Muscle of leg (tissue), 11 donors: ENCODE data around the gene BDKRB1. TPM values are rescaled to one million over a fixed set of nuclear protein-coding genes. Genes with fewer than 3 reads are reported as not detected.

Source experiments
- DNase-seq: peaks from one replicate; pipeline ENCODE4 v3.0.0; 2013
- H3K27ac ChIP-seq: one replicate; pipeline ENCODE4 v1.5.1; 2013; ENCODE audit warnings: mild to moderate bottlenecking, low read length, control low read depth
- H3K27me3 ChIP-seq: one replicate; pipeline ENCODE4 v1.6.1; 2013; ENCODE audit warnings: low read length; ENCODE audit not compliant: control insufficient read depth, insufficient read depth
- H3K36me3 ChIP-seq: one replicate; pipeline ENCODE4 v1.6.1; 2013; ENCODE audit warnings: low read length; ENCODE audit not compliant: control insufficient read depth, insufficient read depth
- H3K4me1 ChIP-seq: one replicate; pipeline ENCODE4 v1.6.1; 2013; ENCODE audit warnings: low read length; ENCODE audit not compliant: control insufficient read depth, insufficient read depth
- H3K4me3 ChIP-seq: one replicate; pipeline ENCODE4 v1.5.1; 2013; ENCODE audit warnings: low read length, control low read depth
- H3K9me3 ChIP-seq: replicated peaks from 2 replicates; pipeline ENCODE4 v1.6.1; 2013; ENCODE audit warnings: low read depth, low read length; ENCODE audit not compliant: control insufficient read depth
- WGBS: methylation state at CpG from one replicate; pipeline ENCODE4 v1.1.5; 2013; ENCODE audit warnings: missing lambda C conversion rate; ENCODE audit not compliant: insufficient coverage; 5-methylcytosine and 5-hydroxymethylcytosine counted together
- polyA plus RNA-seq, 8 donors: library from polyadenylated mRNA; unstranded; fragments of 120-200 nt; gene quantifications; one replicate each; pipeline versions ENCODE4 v1.2.1 to v1.2.3, GENCODE V29; 2013; ENCODE audit warnings: inconsistent platforms in 1 of 8, low replicate concordance in 1 of 8; ENCODE audit not compliant: insufficient read length in 8 of 8, insufficient read depth in 1 of 8
- total RNA-seq: library from RNA; stranded (reverse); fragments of 120-200 nt; gene quantifications from one replicate; pipeline ENCODE4 v1.2.4, GENCODE V29; 2013

Gene BDKRB1
- total and polyA plus RNA-seq, 9 donors: 0.53 to 1.4 (median 0.99) TPM

- Histone ChIP-seq H3K27me3 (no peaks in the 10 kb centered on the region), H3K4me3 (no peak overlapping the region), H3K27ac (no peak overlapping the region), H3K9me3 (peaks cover 18% of the 10 kb centered on the region), H3K4me1 (peaks cover 13% of the 10 kb centered on the region), H3K36me3 (no peaks in the 10 kb centered on the region)
- peak; percentile 70 for DNase-seq
- whole genome bisulfite sequencing: 33% methylated on average over 8 of the region's 17 CpGs
These were observed 19.4 kb downstream of the BDKRB1 start for GRCh38 chr14:96275177-96276112.

- WGBS: no CpG with 5 or more reads among the region's 1 CpG
- H3K9me3 ChIP-seq: peaks cover 13% of the 10 kb centered on the region
- peaks cover 4% of the 10 kb centered on the region for H3K36me3 ChIP-seq
- H3K27ac ChIP-seq: no peak overlapping the region
- DNase-seq: no peak
- peaks cover 13% of the 10 kb centered on the region for H3K4me1 ChIP-seq
- no peaks in the 10 kb centered on the region for H3K27me3 ChIP-seq
- H3K4me3 ChIP-seq: no peak overlapping the region
These were observed 21.9 kb downstream of the BDKRB1 start for GRCh38 chr14:96277890-96278289.

GRCh38 chr14:96279564-96279963, 23.6 kb downstream of the BDKRB1 start:
- H3K9me3 ChIP-seq: peaks cover 13% of the 10 kb centered on the region
- peaks cover 10% of the 10 kb centered on the region for H3K4me1 ChIP-seq
- DNase-seq: no peak
- H3K36me3 ChIP-seq: peaks cover 9% of the 10 kb centered on the region
- no peak overlapping the region for H3K27ac ChIP-seq
- 56% methylated on average over 6 of the region's 8 CpGs for WGBS
- no peaks in the 10 kb centered on the region for H3K27me3 ChIP-seq
- H3K4me3 ChIP-seq: no peak overlapping the region

- no peak overlapping the region for H3K4me3 ChIP-seq
- no CpG with 5 or more reads among the region's 2 CpGs for WGBS
- peaks cover 4% of the 10 kb centered on the region for H3K4me1 ChIP-seq
- H3K9me3 ChIP-seq: peaks cover 13% of the 10 kb centered on the region
- no peak for DNase-seq
- peaks cover 9% of the 10 kb centered on the region for H3K36me3 ChIP-seq
- no peaks in the 10 kb centered on the region for H3K27me3 ChIP-seq
- no peak overlapping the region for H3K27ac ChIP-seq
These were observed 24.1 kb downstream of the BDKRB1 start for GRCh38 chr14:96280104-96280503.

- no peak for DNase-seq
- WGBS: no CpG with 5 or more reads among the region's 4 CpGs
- no peaks in the 10 kb centered on the region for H3K27me3 ChIP-seq
- no peak overlapping the region for H3K27ac ChIP-seq
- peaks cover 13% of the 10 kb centered on the region for H3K9me3 ChIP-seq
- no peaks in the 10 kb centered on the region for H3K4me1 ChIP-seq
- peaks cover 15% of the 10 kb centered on the region for H3K36me3 ChIP-seq
- no peak overlapping the region for H3K4me3 ChIP-seq
These were observed 25.5 kb downstream of the BDKRB1 start for GRCh38 chr14:96281486-96281885.

- Histone ChIP-seq H3K4me1 (no peaks in the 10 kb centered on the region), H3K27ac (no peak overlapping the region), H3K4me3 (no peak overlapping the region), H3K27me3 (no peaks in the 10 kb centered on the region), H3K9me3 (no peaks in the 10 kb centered on the region), H3K36me3 (peaks cover 21% of the 10 kb centered on the region)
- no peak for DNase-seq
- WGBS: no CpG with 5 or more reads among the region's 9 CpGs
These were observed 28.0 kb downstream of the BDKRB1 start for GRCh38 chr14:96284008-96284407.

GRCh38 chr14:96284430-96284829, 28.4 kb downstream of the BDKRB1 start:
- no peaks in the 10 kb centered on the region for H3K27me3 ChIP-seq
- no peak overlapping the region for H3K4me3 ChIP-seq
- no peak overlapping the region for H3K27ac ChIP-seq
- peaks cover 24% of the 10 kb centered on the region for H3K36me3 ChIP-seq
- no CpG with 5 or more reads among the region's 1 CpG for WGBS
- DNase-seq: no peak
- H3K9me3 ChIP-seq: no peaks in the 10 kb centered on the region
- H3K4me1 ChIP-seq: no peaks in the 10 kb centered on the region

GRCh38 chr14:96285667-96286066, 29.7 kb downstream of the BDKRB1 start:
- H3K27ac ChIP-seq: no peak overlapping the region
- no peaks in the 10 kb centered on the region for H3K9me3 ChIP-seq
- no peaks in the 10 kb centered on the region for H3K27me3 ChIP-seq
- H3K36me3 ChIP-seq: peaks cover 32% of the 10 kb centered on the region
- no peaks in the 10 kb centered on the region for H3K4me1 ChIP-seq
- no peak for DNase-seq
- 50% methylated on average over 11 of the region's 17 CpGs for whole genome bisulfite sequencing
- H3K4me3 ChIP-seq: no peak overlapping the region

- peaks cover 32% of the 10 kb centered on the region for H3K36me3 ChIP-seq
These were observed 30.2 kb downstream of the BDKRB1 start for GRCh38 chr14:96286251-96286650.

GRCh38 chr14:96287856-96288255, 31.8 kb downstream of the BDKRB1 start:
- H3K9me3 ChIP-seq: no peaks in the 10 kb centered on the region
- no CpG with 5 or more reads among the region's 1 CpG for WGBS
- no peaks in the 10 kb centered on the region for H3K4me1 ChIP-seq
- no peak for DNase-seq
- H3K4me3 ChIP-seq: no peak overlapping the region
- no peak overlapping the region for H3K27ac ChIP-seq
- peaks cover 28% of the 10 kb centered on the region for H3K36me3 ChIP-seq
- H3K27me3 ChIP-seq: no peaks in the 10 kb centered on the region

More at GRCh38 chr14:96286251-96286650, 30.2 kb downstream of the BDKRB1 start:
- Histone ChIP-seq H3K27ac (no peak overlapping the region), H3K4me3 (no peak overlapping the region), H3K9me3 (no peaks in the 10 kb centered on the region), H3K4me1 (no peaks in the 10 kb centered on the region), H3K27me3 (no peaks in the 10 kb centered on the region)
- no CpG with 5 or more reads among the region's 1 CpG for WGBS
- DNase-seq: no peak
